ENCODE data around the gene PRB3. TPM values are rescaled to one million over a fixed set of nuclear protein-coding genes. Genes with fewer than 3 reads are reported as not detected.

The PRB3 gene
- total RNA-seq, 2 experiments from 2014 or later: not detected

Other genes with a start within 250 kb of the PRB3 start
- 2.0 and 3.2 TPM in 2 replicates for gene TAS2R19, start 247.1 kb downstream of the PRB3 start, total RNA-seq (2014; rRNA removed; shearing (Covaris generic))
- gene TAS2R19, start 247.1 kb downstream of the PRB3 start, total RNA-seq (2022): 2.9 and 3.4 TPM in 2 replicates
- 1.3 and 2.2 TPM in 2 replicates for gene TAS2R31, start 238.3 kb downstream of the PRB3 start, total RNA-seq (2014; rRNA removed; shearing (Covaris generic))
- 3.5 and 4.3 TPM in 2 replicates for gene TAS2R31, start 238.3 kb downstream of the PRB3 start, total RNA-seq (2022)
- gene TAS2R46, start 207.4 kb downstream of the PRB3 start, total RNA-seq (2014; rRNA removed; shearing (Covaris generic)): 1.3 TPM in 1 of 2 replicates, not detected in the other
- gene TAS2R46, start 207.4 kb downstream of the PRB3 start, total RNA-seq (2022): 1.4 and 1.6 TPM in 2 replicates
- 3.1 and 4.7 TPM in 2 replicates for gene TAS2R43, start 177.4 kb downstream of the PRB3 start, total RNA-seq (2014; rRNA removed; shearing (Covaris generic))
- 3.0 and 3.1 TPM in 2 replicates for gene TAS2R43, start 177.4 kb downstream of the PRB3 start, total RNA-seq (2022)
- gene TAS2R30, start 135.1 kb downstream of the PRB3 start, total RNA-seq (2014; rRNA removed; shearing (Covaris generic)): 4.1 and 5.4 TPM in 2 replicates
- 6.0 and 6.5 TPM in 2 replicates for gene TAS2R30, start 135.1 kb downstream of the PRB3 start, total RNA-seq (2022)
- gene SMIM10L1, start 98.5 kb downstream of the PRB3 start, total RNA-seq (2014; rRNA removed; shearing (Covaris generic)): 5.8 and 8.4 TPM in 2 replicates
- 6.9 and 7.8 TPM in 2 replicates for gene SMIM10L1, start 98.5 kb downstream of the PRB3 start, total RNA-seq (2022)
- gene TAS2R42, start 82.8 kb downstream of the PRB3 start, total RNA-seq (2014; rRNA removed; shearing (Covaris generic)): not detected in 2 replicates
- not detected in 2 replicates for gene TAS2R42, start 82.8 kb downstream of the PRB3 start, total RNA-seq (2022)
- not detected in 2 replicates for gene PRB4, start 40.7 kb upstream of the PRB3 start, total RNA-seq (2014; rRNA removed; shearing (Covaris generic))
- not detected in 2 replicates for gene PRB4, start 40.7 kb upstream of the PRB3 start, total RNA-seq (2022)
- not detected in 2 replicates for gene PRB2, start 125.9 kb upstream of the PRB3 start, total RNA-seq (2014; rRNA removed; shearing (Covaris generic))
- gene PRB2, start 125.9 kb upstream of the PRB3 start, total RNA-seq (2022): not detected in 2 replicates